GM06990 (cell line): ENCODE data around the gene LCORL.

ENCODE experiments used
- DNase-seq: peaks from one replicate; pipeline ENCODE4 v3.0.0-alpha.2; 2011; ENCODE audit not compliant: insufficient read length; ENCODE audit errors: extremely low read depth
- H3K27me3 ChIP-seq: replicated peaks from 2 replicates; pipeline ENCODE4 v1.6.0; 2011; ENCODE audit warnings: low read length; ENCODE audit not compliant: control insufficient read depth, insufficient read depth
- H3K36me3 ChIP-seq: 2 replicates; pipeline ENCODE4 v1.5.1; 2011; ENCODE audit warnings: low read length; ENCODE audit not compliant: control insufficient read depth, insufficient read depth
- H3K4me3 ChIP-seq: replicated peaks from 2 replicates; pipeline ENCODE4 v1.5.1; 2011; ENCODE audit warnings: low read depth, mild to moderate bottlenecking, control low read depth, low read length
- TF ChIP-seq, protein P1 (sequence below): IDR thresholded peaks from 2 replicates; pipeline ENCODE4 v1.5.1; 2011; ENCODE audit warnings: low read length, control low read depth, mild to moderate bottlenecking, inconsistent platforms; ENCODE audit not compliant: insufficient read depth, poor library complexity, severe bottlenecking

Gene LCORL

DNA sequence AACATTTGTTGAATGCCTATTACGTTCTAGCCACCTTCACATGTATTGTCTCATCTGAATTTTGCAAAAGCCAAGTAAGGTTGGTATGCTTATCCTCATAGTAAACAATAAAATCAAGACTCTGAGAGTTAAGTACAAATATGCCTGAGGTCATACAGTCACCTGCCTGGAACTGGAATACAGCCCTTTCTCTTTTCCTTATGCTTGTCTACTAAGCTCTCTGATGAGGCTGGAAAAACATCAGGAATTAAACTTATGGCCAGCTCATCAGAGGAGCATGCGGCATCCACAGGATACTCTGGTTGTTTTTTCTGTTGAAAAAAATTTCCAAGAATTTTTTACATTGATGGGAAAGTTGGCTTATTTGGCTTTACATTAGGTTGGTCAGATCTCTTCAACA, 175.3 kb downstream of the LCORL start:
- no peaks in the 10 kb centered on the region; the same call in 1 of the 2 replicates for H3K36me3 ChIP-seq
- no peaks in the 10 kb centered on the region for H3K27me3 ChIP-seq
- TF ChIP-seq, protein P1, sequence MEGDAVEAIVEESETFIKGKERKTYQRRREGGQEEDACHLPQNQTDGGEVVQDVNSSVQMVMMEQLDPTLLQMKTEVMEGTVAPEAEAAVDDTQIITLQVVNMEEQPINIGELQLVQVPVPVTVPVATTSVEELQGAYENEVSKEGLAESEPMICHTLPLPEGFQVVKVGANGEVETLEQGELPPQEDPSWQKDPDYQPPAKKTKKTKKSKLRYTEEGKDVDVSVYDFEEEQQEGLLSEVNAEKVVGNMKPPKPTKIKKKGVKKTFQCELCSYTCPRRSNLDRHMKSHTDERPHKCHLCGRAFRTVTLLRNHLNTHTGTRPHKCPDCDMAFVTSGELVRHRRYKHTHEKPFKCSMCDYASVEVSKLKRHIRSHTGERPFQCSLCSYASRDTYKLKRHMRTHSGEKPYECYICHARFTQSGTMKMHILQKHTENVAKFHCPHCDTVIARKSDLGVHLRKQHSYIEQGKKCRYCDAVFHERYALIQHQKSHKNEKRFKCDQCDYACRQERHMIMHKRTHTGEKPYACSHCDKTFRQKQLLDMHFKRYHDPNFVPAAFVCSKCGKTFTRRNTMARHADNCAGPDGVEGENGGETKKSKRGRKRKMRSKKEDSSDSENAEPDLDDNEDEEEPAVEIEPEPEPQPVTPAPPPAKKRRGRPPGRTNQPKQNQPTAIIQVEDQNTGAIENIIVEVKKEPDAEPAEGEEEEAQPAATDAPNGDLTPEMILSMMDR, result no peak
- DNase-seq, result no peak
- no peak overlapping the region for H3K4me3 ChIP-seq

DNA sequence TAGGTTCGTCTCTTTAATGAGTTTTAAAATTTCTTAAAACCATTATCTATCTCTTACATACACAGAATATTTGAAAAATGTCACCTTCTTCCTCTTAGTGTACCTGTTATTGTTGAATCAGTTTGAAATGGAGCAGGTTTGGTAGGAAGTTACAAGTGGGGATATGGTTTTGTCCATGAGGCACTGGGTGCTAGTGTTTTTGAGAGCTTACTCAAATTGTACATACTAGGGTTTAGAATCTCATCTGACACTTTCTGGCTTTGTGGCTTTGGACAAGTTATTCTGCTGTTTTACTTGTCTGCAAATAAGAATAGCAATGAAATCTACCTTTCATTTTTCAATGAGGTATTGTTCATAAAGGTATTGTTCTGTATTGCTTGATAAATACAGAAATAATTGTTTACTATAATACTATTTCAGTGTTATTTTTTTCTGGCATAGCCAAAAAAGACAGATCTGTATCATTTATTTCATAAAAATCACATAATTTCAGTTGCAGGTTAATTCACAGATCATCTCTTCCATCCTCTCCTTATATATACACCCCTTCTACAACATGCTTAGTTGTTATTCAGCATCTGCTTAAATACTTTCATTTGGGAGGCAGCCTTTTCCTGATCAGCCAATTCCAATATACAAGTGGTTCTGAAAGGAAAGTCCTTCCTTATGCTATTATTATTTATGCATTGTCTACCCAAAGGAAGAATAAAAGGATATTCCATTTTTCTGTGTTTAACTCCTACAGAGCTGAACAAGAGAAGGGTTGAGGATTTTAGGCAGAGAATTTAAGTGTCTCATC, 197.5 kb downstream of the LCORL start:
- no peak for DNase-seq
- Histone ChIP-seq H3K36me3 (peaks cover 2% of the 10 kb centered on the region), H3K27me3 (no peaks in the 10 kb centered on the region), H3K4me3 (no peak overlapping the region; the same call in 1 of the 2 replicates)
- TF ChIP-seq, protein P1, result no peak

DNA sequence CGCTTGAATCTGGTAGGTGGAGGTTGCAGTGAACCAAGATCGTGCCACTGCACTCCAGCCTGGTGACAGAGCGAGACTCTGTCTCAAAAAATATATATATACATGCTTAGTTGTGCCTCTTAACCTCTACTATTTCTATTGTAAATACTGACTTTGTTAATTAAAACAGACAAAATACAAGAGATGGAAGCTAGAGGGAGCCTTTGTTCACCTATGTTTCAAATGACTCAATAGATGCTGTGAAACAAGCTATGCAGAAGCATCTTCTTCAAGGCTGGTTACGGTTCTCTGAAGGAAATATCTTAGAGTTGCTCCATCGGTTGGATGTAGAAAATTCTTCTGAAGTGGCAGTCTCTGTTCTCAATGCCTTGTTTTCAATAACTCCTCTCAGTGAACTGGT, 204.5 kb downstream of the LCORL start:
- no peak overlapping the region for H3K4me3 ChIP-seq
- TF ChIP-seq, protein P1, result peak; percentile 49
- H3K27me3 ChIP-seq, result no peaks in the 10 kb centered on the region
- DNase-seq, result peak; percentile 30
- no peaks in the 10 kb centered on the region; the same call in 1 of the 2 replicates for H3K36me3 ChIP-seq

DNA sequence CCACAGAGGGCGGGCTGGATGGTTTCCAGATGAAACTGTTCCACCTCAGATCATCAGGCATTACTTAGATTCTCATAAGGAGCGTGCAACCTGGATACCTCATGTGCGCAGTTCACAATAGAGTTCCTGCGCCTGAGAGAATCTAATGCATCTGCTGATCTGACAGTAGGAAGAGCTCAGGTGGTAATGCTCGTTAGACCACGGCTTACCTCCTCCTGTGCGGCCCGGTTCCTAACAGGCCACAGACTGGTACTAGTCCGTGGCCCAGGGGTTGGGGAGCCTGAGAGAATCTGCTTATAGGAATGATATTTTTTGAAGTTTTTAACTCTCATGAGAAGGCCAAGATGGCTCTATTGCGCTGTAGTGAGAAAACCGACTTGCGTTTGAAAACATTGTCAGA, 205.4 kb downstream of the LCORL start:
- Histone ChIP-seq H3K27me3 (no peaks in the 10 kb centered on the region), H3K36me3 (no peaks in the 10 kb centered on the region; the same call in 1 of the 2 replicates), H3K4me3 (no peak overlapping the region)
- no peak for DNase-seq
- TF ChIP-seq, protein P1, result no peak

DNA sequence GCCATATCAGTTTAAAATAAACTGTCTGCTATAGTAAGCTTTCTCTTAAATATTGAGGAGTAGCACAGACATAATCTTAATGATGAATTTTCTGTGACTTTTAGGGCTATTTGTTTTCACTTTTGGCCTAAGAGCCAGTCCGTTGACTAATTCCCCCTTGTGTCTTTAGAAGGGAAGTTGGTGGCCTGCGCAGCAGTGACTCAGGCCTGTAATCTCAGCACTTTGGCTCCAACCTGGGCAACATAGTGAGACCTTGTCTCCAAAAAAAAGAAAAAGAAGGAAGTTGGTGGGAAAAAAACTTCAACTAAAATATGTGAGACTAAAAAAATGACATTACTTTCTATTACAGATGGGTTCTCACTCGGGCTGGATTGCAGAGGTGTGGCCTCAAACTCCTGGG, 207.4 kb downstream of the LCORL start:
- no peak for DNase-seq
- TF ChIP-seq, protein P1, result no peak
- H3K4me3 ChIP-seq, result peak overlapping the region; percentile 25
- H3K27me3 ChIP-seq, result no peaks in the 10 kb centered on the region
- H3K36me3 ChIP-seq, result no peaks in the 10 kb centered on the region; the same call in 1 of the 2 replicates
